Cardiac fibroblast (primary cell): ENCODE data around the gene LIPG.

ENCODE experiments used
- DNase-seq, 2 donors: peaks; one replicate each; pipeline versions ENCODE4 v3.0.0 to v3.0.0-alpha.2; 2010; ENCODE audit warnings: low read depth in 2 of 2
- H3K4me3 ChIP-seq, 2 donors: replicated peaks in 1 of 2; 1 replicate in 1 of 2; 2 replicates in 1 of 2; pipeline ENCODE4 v1.5.1; 2011; ENCODE audit warnings: low read depth in 2 of 2, low read length in 2 of 2, mild to moderate bottlenecking in 2 of 2, moderate library complexity in 1 of 2
- CTCF ChIP-seq: IDR thresholded peaks from one replicate; pipeline ENCODE4 v1.5.1; 2011; ENCODE audit warnings: low read depth, mild to moderate bottlenecking, low read length, inconsistent platforms

Gene LIPG

GRCh38 chr18:49546719-49547273, 15.1 kb upstream of the LIPG start:
- DNase-seq, result no peak
- TF ChIP-seq CTCF, result no peak
- no peak overlapping the region for H3K4me3 ChIP-seq

GRCh38 chr18:49547701-49548100, 14.2 kb upstream of the LIPG start:
- H3K4me3 ChIP-seq, result no peak overlapping the region
- DNase-seq, result peak in 1 of 2 donors; percentile 29
- no peak for TF ChIP-seq CTCF

GRCh38 chr18:49548229-49548636, 13.6 kb upstream of the LIPG start:
- no peak for TF ChIP-seq CTCF
- H3K4me3 ChIP-seq, result no peak overlapping the region
- DNase-seq, result peak in 1 of 2 donors; percentile 43

- H3K4me3 ChIP-seq, result no peak overlapping the region
- no peak for DNase-seq
- TF ChIP-seq CTCF, result no peak
Observed at GRCh38 chr18:49550621-49551339, 11.1 kb upstream of the LIPG start.

- no peak overlapping the region for H3K4me3 ChIP-seq
- no peak for TF ChIP-seq CTCF
- DNase-seq, result no peak
Observed at GRCh38 chr18:49553003-49553402, 8.9 kb upstream of the LIPG start.

- TF ChIP-seq CTCF, result no peak
- H3K4me3 ChIP-seq, result no peak overlapping the region
- DNase-seq, result no peak
Observed at GRCh38 chr18:49555641-49556040, 6.2 kb upstream of the LIPG start.

- no peak overlapping the region for H3K4me3 ChIP-seq
- DNase-seq, result no peak
- no peak for TF ChIP-seq CTCF
Observed at GRCh38 chr18:49558356-49558755, 3.5 kb upstream of the LIPG start.
